HepG2 (cell line): Measurements from ENCODE around the gene TMEM139. TPM values are rescaled to one million over a fixed set of nuclear protein-coding genes. Genes with fewer than 3 reads are reported as not detected.

ENCODE experiments used
- CENPX ChIP-seq: sonication (generic); formaldehyde crosslinking; IDR thresholded peaks from 2 replicates; pipeline ENCODE4 v1.9.0; 2021; ENCODE audit warnings: mild to moderate bottlenecking, missing genetic modification reagents, moderate library complexity
- ELF1 ChIP-seq: sonication (generic); formaldehyde crosslinking; IDR thresholded peaks from 2 replicates; pipeline ENCODE4 v1.4.0; 2020; ENCODE audit warnings: missing genetic modification reagents
- JUNB ChIP-seq: sonication (generic); formaldehyde crosslinking; IDR thresholded peaks from 2 replicates; pipeline ENCODE4 v1.8.0; 2022; ENCODE audit warnings: missing genetic modification reagents, mild to moderate bottlenecking, borderline replicate concordance
- MAZ ChIP-seq, 2 experiments: sonication (generic) in 1 of 2; formaldehyde crosslinking in 1 of 2; IDR thresholded peaks; 2 replicates each; pipeline versions ENCODE4 v1.5.0 to v1.6.1; 2012 to 2020; ENCODE audit warnings: low read depth in 2 of 2, mild to moderate bottlenecking in 2 of 2, borderline replicate concordance in 1 of 2, improper control_type of control experiment in 1 of 2, low read length in 1 of 2, missing genetic modification reagents in 1 of 2, moderate library complexity in 1 of 2
- PHF8 ChIP-seq: sonication (generic); formaldehyde crosslinking; IDR thresholded peaks from 2 replicates; pipeline ENCODE4 v1.5.0; 2020; ENCODE audit warnings: missing genetic modification reagents
- REXO4 ChIP-seq: sonication (generic); formaldehyde crosslinking; IDR thresholded peaks from 2 replicates; pipeline ENCODE4 v1.8.0; 2022; ENCODE audit warnings: missing genetic modification reagents, mild to moderate bottlenecking, borderline replicate concordance
- RXRA ChIP-seq: sonication (generic); formaldehyde crosslinking; IDR thresholded peaks from 2 replicates; pipeline ENCODE4 v1.5.1; 2020; ENCODE audit warnings: missing genetic modification reagents
- SMYD3 ChIP-seq: sonication (generic); formaldehyde crosslinking; IDR thresholded peaks from 2 replicates; pipeline ENCODE4 v1.8.1; 2023; ENCODE audit warnings: mild to moderate bottlenecking, missing genetic modification reagents
- TRIM24 ChIP-seq: sonication (generic); formaldehyde crosslinking; IDR thresholded peaks from 2 replicates; pipeline ENCODE4 v1.8.0; 2022; ENCODE audit warnings: mild to moderate bottlenecking, missing genetic modification reagents
- ZNF335 ChIP-seq: sonication (generic); formaldehyde crosslinking; IDR thresholded peaks from 2 replicates; pipeline ENCODE4 v1.4.0; 2020; ENCODE audit warnings: missing genetic modification reagents
- polyA plus RNA-seq, 8 experiments: library from polyadenylated mRNA; depleted of rRNA in 3 of 8; stranded (reverse) in 7 of 8; unstranded in 1 of 8; fragments of >200 nt; fragmentation: Illumina TruSeq in 4 of 8; extraction: Trizol in 4 of 8; gene quantifications; 2 replicates each; pipeline versions ENCODE4 v1.2.1 to v1.2.3, GENCODE V29; 2011 to 2016; ENCODE audit warnings: low read depth in 4 of 8, missing spikeins in 1 of 8, mixed read lengths in 1 of 8; ENCODE audit not compliant: insufficient read depth in 1 of 8
- total RNA-seq, 5 experiments: library from RNA; depleted of rRNA; stranded (reverse); fragments of >200 nt; fragmentation: Illumina TruSeq; extraction: Trizol; gene quantifications; 2 replicates each; pipeline ENCODE4 v1.2.3, GENCODE V29; 2016; ENCODE audit warnings: low read depth in 1 of 5
- TF ChIP-seq, protein P1 (sequence below): sonication (generic); formaldehyde crosslinking; IDR thresholded peaks from 2 replicates; pipeline ENCODE4 v1.4.0; 2020; ENCODE audit warnings: mild to moderate bottlenecking, low read depth, missing genetic modification reagents
- TF ChIP-seq, protein P2 (sequence below), 2 experiments: fragments of 450-650 bp in 1 of 2; sonication (generic) in 1 of 2; formaldehyde crosslinking; IDR thresholded peaks; 2 replicates each; pipeline versions ENCODE4 v1.5.0 to v1.8.0; 2020 to 2022; ENCODE audit warnings: mild to moderate bottlenecking in 1 of 2, missing genetic modification reagents in 1 of 2
- TF ChIP-seq, protein P3 (sequence below): sonication (generic); formaldehyde crosslinking; IDR thresholded peaks from 2 replicates; pipeline ENCODE4 v1.5.0; 2020; ENCODE audit warnings: mild to moderate bottlenecking, missing genetic modification reagents
- TF ChIP-seq, protein P4 (sequence below): sonication (generic); formaldehyde crosslinking; IDR thresholded peaks from 2 replicates; pipeline ENCODE4 v1.5.1; 2020; ENCODE audit warnings: mild to moderate bottlenecking, missing genetic modification reagents, borderline replicate concordance
- TF ChIP-seq, protein P5 (sequence below): sonication (generic); formaldehyde crosslinking; IDR thresholded peaks from 2 replicates; pipeline ENCODE4 v1.9.0; 2022; ENCODE audit warnings: low read depth, missing genetic modification reagents
- TF ChIP-seq, protein P6 (sequence below): IDR thresholded peaks from 2 replicates; pipeline ENCODE4 v1.6.1; 2016; ENCODE audit warnings: missing biosample characterization, missing genetic modification reagents, low read depth

The TMEM139 gene
- total and polyA plus RNA-seq, 2 of the 13 experiments (the other 11 are each of a cell fraction or from before 2014, with no cell fraction given): 7.9 to 14.0 TPM

DNA sequence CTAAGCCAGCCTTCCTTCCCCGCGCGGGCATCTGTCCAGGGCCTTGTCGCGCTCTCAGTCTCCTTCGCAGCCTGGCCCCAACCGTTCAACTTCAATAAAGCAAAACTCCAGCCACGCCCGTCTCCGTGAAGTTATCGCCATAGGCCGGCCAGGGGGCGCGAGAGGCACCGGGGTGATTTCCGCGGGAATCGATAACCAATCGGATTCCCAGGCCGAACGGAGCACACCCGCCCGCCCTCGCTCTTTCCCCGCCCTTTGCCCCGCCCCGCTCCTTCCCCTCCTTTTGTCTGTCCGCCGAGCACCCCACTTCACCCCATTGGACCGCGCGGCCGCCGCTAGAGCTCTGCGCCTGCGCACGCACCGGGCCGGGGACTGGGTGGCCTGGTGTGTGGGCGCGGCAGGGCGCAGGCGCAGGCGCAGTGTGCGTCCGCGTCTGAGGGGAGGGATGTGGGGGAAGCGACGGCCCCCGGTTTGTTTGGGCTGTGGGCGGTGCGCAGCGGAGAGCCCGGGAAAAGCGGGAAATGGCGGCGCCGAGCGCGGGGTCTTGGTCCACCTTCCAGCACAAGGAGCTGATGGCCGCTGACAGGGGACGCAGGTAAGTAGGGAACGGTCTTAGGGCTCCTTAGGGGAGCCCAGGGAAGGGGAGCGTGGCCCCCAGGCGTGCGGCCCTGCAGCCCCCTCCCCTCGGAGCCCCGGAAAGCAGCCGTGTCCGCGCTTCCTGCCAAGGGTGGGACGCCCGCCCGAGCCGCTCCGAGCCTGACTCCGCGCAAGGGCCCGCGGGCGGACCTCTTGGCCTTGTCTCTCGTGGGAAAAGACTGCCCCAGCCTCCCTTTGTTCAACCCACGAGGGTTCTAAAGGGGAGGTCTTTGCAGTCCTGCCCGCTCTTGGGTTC lies 3.4 kb downstream of the TMEM139 start, which contains the start of gene CASP2 (continued):
- TF ChIP-seq ZNF335: no peak
- TF ChIP-seq, protein P1, sequence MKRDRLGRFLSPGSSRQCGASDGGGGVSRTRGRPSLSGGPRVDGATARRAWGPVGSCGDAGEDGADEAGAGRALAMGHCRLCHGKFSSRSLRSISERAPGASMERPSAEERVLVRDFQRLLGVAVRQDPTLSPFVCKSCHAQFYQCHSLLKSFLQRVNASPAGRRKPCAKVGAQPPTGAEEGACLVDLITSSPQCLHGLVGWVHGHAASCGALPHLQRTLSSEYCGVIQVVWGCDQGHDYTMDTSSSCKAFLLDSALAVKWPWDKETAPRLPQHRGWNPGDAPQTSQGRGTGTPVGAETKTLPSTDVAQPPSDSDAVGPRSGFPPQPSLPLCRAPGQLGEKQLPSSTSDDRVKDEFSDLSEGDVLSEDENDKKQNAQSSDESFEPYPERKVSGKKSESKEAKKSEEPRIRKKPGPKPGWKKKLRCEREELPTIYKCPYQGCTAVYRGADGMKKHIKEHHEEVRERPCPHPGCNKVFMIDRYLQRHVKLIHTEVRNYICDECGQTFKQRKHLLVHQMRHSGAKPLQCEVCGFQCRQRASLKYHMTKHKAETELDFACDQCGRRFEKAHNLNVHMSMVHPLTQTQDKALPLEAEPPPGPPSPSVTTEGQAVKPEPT (CRISPR knock-in tag): no peak
- no peak for TF ChIP-seq JUNB (CRISPR knock-in tag)
- no peak for TF ChIP-seq TRIM24 (CRISPR knock-in tag)
- peak; percentile 46; the same call in 1 of the 2 replicates for TF ChIP-seq ELF1 (CRISPR knock-in tag)
- TF ChIP-seq, protein P2, sequence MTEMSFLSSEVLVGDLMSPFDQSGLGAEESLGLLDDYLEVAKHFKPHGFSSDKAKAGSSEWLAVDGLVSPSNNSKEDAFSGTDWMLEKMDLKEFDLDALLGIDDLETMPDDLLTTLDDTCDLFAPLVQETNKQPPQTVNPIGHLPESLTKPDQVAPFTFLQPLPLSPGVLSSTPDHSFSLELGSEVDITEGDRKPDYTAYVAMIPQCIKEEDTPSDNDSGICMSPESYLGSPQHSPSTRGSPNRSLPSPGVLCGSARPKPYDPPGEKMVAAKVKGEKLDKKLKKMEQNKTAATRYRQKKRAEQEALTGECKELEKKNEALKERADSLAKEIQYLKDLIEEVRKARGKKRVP (CRISPR knock-in tag; IDR thresholded peaks at IDR 0.05): 0 out of 4 replicates have a peak, but pooled peaks of 1 of the 2 experiments have one; percentile 6
- no peak for TF ChIP-seq REXO4
- peak; percentile 89 for TF ChIP-seq PHF8 (CRISPR knock-in tag)
- TF ChIP-seq, protein P3, sequence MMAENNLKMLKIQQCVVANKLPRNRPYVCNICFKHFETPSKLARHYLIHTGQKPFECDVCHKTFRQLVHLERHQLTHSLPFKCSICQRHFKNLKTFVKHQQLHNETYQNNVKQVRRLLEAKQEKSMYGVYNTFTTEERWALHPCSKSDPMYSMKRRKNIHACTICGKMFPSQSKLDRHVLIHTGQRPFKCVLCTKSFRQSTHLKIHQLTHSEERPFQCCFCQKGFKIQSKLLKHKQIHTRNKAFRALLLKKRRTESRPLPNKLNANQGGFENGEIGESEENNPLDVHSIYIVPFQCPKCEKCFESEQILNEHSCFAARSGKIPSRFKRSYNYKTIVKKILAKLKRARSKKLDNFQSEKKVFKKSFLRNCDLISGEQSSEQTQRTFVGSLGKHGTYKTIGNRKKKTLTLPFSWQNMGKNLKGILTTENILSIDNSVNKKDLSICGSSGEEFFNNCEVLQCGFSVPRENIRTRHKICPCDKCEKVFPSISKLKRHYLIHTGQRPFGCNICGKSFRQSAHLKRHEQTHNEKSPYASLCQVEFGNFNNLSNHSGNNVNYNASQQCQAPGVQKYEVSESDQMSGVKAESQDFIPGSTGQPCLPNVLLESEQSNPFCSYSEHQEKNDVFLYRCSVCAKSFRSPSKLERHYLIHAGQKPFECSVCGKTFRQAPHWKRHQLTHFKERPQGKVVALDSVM: peak; percentile 45; the same call in 1 of the 2 replicates
- TF ChIP-seq RXRA: peak; percentile 51; the same call in 1 of the 2 replicates
- TF ChIP-seq MAZ (IDR thresholded peaks at IDR 0.05; ENCODE audit: borderline replicate concordance, low read depth, low read length): peak; percentile 62; the same call in 1 of the 2 replicates
- TF ChIP-seq MAZ (CRISPR knock-in tag; IDR thresholded peaks at IDR 0.05; ENCODE audit: low read depth): peak; percentile 88
- TF ChIP-seq, protein P4, sequence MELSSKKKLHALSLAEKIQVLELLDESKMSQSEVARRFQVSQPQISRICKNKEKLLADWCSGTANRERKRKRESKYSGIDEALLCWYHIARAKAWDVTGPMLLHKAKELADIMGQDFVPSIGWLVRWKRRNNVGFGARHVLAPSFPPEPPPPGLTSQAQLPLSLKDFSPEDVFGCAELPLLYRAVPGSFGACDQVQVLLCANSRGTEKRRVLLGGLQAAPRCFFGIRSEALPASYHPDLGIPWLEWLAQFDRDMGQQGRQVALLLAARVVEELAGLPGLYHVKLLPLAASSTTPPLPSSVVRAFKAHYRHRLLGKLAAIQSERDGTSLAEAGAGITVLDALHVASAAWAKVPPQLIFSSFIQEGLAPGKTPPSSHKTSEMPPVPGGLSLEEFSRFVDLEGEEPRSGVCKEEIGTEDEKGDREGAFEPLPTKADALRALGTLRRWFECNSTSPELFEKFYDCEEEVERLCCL (CRISPR knock-in tag): no peak
- TF ChIP-seq SMYD3 (CRISPR knock-in tag): 0 out of 2 replicates have a peak, but pooled peaks have one; percentile 25
- TF ChIP-seq, protein P5, sequence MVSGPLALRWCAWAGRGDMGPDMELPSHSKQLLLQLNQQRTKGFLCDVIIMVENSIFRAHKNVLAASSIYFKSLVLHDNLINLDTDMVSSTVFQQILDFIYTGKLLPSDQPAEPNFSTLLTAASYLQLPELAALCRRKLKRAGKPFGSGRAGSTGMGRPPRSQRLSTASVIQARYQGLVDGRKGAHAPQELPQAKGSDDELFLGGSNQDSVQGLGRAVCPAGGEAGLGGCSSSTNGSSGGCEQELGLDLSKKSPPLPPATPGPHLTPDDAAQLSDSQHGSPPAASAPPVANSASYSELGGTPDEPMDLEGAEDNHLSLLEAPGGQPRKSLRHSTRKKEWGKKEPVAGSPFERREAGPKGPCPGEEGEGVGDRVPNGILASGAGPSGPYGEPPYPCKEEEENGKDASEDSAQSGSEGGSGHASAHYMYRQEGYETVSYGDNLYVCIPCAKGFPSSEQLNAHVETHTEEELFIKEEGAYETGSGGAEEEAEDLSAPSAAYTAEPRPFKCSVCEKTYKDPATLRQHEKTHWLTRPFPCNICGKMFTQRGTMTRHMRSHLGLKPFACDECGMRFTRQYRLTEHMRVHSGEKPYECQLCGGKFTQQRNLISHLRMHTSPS (CRISPR knock-in tag): no peak
- TF ChIP-seq, protein P6, sequence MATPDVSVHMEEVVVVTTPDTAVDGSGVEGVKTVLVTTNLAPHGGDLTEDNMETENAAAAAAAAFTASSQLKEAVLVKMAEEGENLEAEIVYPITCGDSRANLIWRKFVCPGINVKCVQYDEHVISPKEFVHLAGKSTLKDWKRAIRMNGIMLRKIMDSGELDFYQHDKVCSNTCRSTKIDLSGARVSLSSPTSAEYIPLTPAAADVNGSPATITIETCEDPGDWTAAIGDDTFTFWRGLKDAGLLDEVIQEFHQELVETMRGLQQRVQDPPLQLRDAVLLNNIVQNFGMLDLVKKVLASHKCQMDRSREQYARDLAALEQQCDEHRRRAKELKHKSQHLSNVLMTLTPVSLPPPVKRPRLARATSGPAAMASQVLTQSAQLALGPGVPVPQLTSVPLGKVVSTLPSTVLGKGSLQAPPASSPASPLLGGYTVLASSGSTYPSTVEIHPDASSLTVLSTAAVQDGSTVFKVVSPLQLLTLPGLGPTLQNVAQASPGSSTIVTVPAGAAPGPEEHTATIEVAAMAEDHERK: peak; percentile 25; the same call in 1 of the 2 replicates
- TF ChIP-seq CENPX (CRISPR knock-in tag): no peak
